ENCODE results near the gene PGS1. TPM values are rescaled to one million over a fixed set of nuclear protein-coding genes. Genes with fewer than 3 reads are reported as not detected.

The PGS1 gene
- polyA plus RNA-seq, 3 donors = 26.0 to 87.1 (median 28.0) TPM

GRCh38 chr17:78355701-78356100, 22.7 kb upstream of the PGS1 start:
- H3K9me3 Mint-ChIP-seq = peaks cover 0 to 17% (median 15%) of the 10 kb centered on the region in 7 donors
- H3K27ac Mint-ChIP-seq = peak overlapping the region; percentile 74 to 90 (median 81)
- Histone ChIP-seq H3K4me1 (ENCODE audit: control insufficient read depth in 1 of 2, insufficient read depth in 2 of 2, low read length in 2 of 2) (peaks cover 84 to 95% of the 10 kb centered on the region in 2 donors), H2AFZ (ENCODE audit: insufficient read depth, low read depth, low read length, poor library complexity, severe bottlenecking) (no peak overlapping the region), H3K9me3 (replicated peaks in 1 of 2; ENCODE audit: control insufficient read depth in 1 of 2, insufficient read depth in 1 of 2, low read length in 2 of 2) (no peaks in the 10 kb centered on the region), H3K27me3 (ENCODE audit: control insufficient read depth in 2 of 2, insufficient read depth in 2 of 2, low read length in 2 of 2) (peaks cover 8 to 35% of the 10 kb centered on the region in 2 donors), H3K9ac (ENCODE audit: insufficient read depth, low read length, poor library complexity, severe bottlenecking) (no peak overlapping the region), H4K20me1 (ENCODE audit: insufficient read depth, low read length) (peaks cover 32% of the 10 kb centered on the region), H3K79me2 (ENCODE audit: insufficient read depth, low read length) (no peaks in the 10 kb centered on the region), H3K36me3 (replicated peaks in 1 of 2; ENCODE audit: control insufficient read depth in 1 of 2, insufficient read depth in 2 of 2, low read length in 2 of 2) (peaks cover 0 to 19% of the 10 kb centered on the region in 2 donors), H3K4me2 (replicated peaks; ENCODE audit: extremely low read depth, low read length, poor library complexity, severe bottlenecking) (peak overlapping the region; percentile 37), H3K27ac (ENCODE audit: low read depth in 1 of 2, low read length in 2 of 2) (peak overlapping the region in 1 of 2 donors; percentile 45), H3K4me3 (replicated peaks in 1 of 3; ENCODE audit: low read depth in 2 of 3, low read length in 3 of 3) (peak overlapping the region in 1 of 3 experiments; percentile 19)
- 70% methylated on average over 1 of the region's 3 CpGs for WGBS (ENCODE audit: insufficient coverage)
- H3K4me3 Mint-ChIP-seq = peak overlapping the region; percentile 43 to 71
- peaks cover 72% of the 10 kb centered on the region for H3K4me1 Mint-ChIP-seq
- peaks cover 23 to 30% of the 10 kb centered on the region in 2 donors for H3K36me3 Mint-ChIP-seq
- intact Hi-C loops (cut with micrococcal nuclease) = loop anchor here in 1 of 2 donors (2.0 kb wide), 1 partner anchor 19 kb away; no protein-coding TSS in a partner anchor
- H3K27me3 Mint-ChIP-seq (ENCODE audit: low read depth in 3 of 3) = peaks cover 30 to 49% (median 36%) of the 10 kb centered on the region in 3 donors
- peak in 1 of 3 donors; percentile 9 for DNase-seq
- TF ChIP-seq CTCF (IDR thresholded peaks at IDR 0.05) = no peak

- peak overlapping the region; percentile 37 for H3K4me2 ChIP-seq (replicated peaks; ENCODE audit: extremely low read depth, low read length, poor library complexity, severe bottlenecking)
- peaks cover 32% of the 10 kb centered on the region for H4K20me1 ChIP-seq (ENCODE audit: insufficient read depth, low read length)
- H3K27me3 ChIP-seq (ENCODE audit: control insufficient read depth in 2 of 2, insufficient read depth in 2 of 2, low read length in 2 of 2) = peaks cover 8 to 35% of the 10 kb centered on the region in 2 donors
- Mint-ChIP-seq H3K27me3 (ENCODE audit: low read depth in 3 of 3) (peaks cover 34 to 49% (median 36%) of the 10 kb centered on the region in 3 donors), H3K4me3 (peak overlapping the region; percentile 71 to 93), H3K36me3 (peaks cover 23 to 30% of the 10 kb centered on the region in 2 donors), H3K27ac (peak overlapping the region; percentile 74 to 90 (median 81)), H3K9me3 (peaks cover 0 to 17% (median 15%) of the 10 kb centered on the region in 7 donors), H3K4me1 (peaks cover 74% of the 10 kb centered on the region)
- peaks cover 80 to 94% of the 10 kb centered on the region in 2 donors for H3K4me1 ChIP-seq (ENCODE audit: control insufficient read depth in 1 of 2, insufficient read depth in 2 of 2, low read length in 2 of 2)
- H3K4me3 ChIP-seq (replicated peaks in 1 of 3; ENCODE audit: low read depth in 2 of 3, low read length in 3 of 3) = peak overlapping the region in 1 of 3 experiments; percentile 19
- no peak overlapping the region for H3K9ac ChIP-seq (ENCODE audit: insufficient read depth, low read length, poor library complexity, severe bottlenecking)
- no peaks in the 10 kb centered on the region for H3K9me3 ChIP-seq (replicated peaks in 1 of 2; ENCODE audit: control insufficient read depth in 1 of 2, insufficient read depth in 1 of 2, low read length in 2 of 2)
- intact Hi-C loops (cut with micrococcal nuclease) = loop anchor here in 1 of 2 donors (2.0 kb wide), 1 partner anchor 19 kb away; no protein-coding TSS in a partner anchor
- no peak for TF ChIP-seq CTCF (IDR thresholded peaks at IDR 0.05)
- peak; percentile 94 to 98 (median 95) for DNase-seq
- no peaks in the 10 kb centered on the region for H3K79me2 ChIP-seq (ENCODE audit: insufficient read depth, low read length)
- H3K27ac ChIP-seq (ENCODE audit: low read depth in 1 of 2, low read length in 2 of 2) = peak overlapping the region; percentile 26 to 45
- peaks cover 0 to 19% of the 10 kb centered on the region in 2 donors for H3K36me3 ChIP-seq (replicated peaks in 1 of 2; ENCODE audit: control insufficient read depth in 1 of 2, insufficient read depth in 2 of 2, low read length in 2 of 2)
- no peak overlapping the region for H2AFZ ChIP-seq (ENCODE audit: insufficient read depth, low read depth, low read length, poor library complexity, severe bottlenecking)
- whole genome bisulfite sequencing (ENCODE audit: insufficient coverage) = 65% methylated on average over 5 of the region's 16 CpGs
These were observed 22.2 kb upstream of the PGS1 start for GRCh38 chr17:78356101-78356713.

Measured in CD14-positive monocyte (primary cell).